Activated T-cell treated with anti-CD3 and anti-CD28 coated beads, Interleukin-2, amount 50 U/mL, for 1 hour (primary cell): ENCODE results near the gene EDIL3.
"Not testable (repeated sequence)": the region's sequence is repeated elsewhere in the genome, so short reads cannot be mapped to it uniquely, and the experiment has no call there.

ENCODE experiments used
- DNase-seq: peaks from one replicate; pipeline ENCODE4 v3.0.0-alpha.2; 2020

EDIL3 gene

DNA sequence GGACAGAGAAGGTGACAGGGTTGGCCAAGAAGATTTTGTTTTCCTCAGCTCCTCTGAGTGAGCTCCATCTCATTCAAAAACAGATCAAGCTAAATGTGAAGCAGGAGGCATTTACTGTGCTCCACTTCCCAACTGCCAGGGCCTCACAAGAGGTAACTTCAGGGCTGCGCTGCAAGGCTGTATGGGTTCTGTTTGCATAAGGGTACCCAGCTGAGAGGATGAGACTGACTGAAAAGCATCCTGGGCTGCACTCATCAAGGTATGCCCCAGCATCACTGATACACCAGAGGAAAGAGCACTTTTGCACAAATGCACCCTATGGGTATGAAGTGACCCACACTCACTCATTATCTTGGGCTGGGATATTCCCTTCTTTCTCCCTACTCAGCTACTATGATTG, 347.8 kb downstream of the EDIL3 start:
- DNase-seq = no peak

DNA sequence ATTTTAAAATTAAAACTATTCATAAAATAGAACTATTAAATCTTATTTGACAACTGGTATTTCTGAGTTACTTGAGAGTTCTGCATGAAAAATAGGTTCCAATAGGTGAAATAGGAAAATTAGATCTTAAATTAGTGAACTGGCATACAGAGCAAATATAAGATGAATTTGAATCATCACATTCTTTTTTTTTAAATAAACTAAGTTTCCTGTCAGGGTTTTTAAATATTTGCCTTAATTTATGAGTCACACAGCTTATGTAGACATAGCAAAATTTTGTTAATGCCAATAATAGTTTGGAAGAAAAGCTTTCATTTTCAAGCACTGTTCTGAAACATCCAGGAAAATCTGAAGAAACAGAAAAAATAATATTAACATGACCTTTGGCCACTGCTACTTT, 352.4 kb downstream of the EDIL3 start:
- no peak for DNase-seq

DNA sequence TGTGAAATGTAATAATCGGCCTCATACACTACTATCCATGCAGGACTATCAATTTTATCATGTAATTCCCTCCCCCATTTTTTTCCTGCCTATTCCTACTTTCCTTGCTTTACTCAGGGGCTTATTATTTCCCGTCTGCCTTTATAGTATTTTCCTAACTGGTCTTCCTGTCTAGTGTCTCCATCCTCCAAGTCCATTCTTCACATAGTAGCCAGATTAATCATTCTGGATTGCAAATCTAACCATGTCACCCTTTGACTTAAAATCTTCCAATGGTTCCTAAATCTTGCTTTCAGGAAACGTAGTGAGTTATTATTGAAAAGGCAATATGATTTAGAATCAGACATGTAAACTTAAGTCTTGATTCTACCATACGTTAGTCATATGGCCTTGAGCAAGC, 356.6 kb downstream of the EDIL3 start:
- no peak for DNase-seq

DNA sequence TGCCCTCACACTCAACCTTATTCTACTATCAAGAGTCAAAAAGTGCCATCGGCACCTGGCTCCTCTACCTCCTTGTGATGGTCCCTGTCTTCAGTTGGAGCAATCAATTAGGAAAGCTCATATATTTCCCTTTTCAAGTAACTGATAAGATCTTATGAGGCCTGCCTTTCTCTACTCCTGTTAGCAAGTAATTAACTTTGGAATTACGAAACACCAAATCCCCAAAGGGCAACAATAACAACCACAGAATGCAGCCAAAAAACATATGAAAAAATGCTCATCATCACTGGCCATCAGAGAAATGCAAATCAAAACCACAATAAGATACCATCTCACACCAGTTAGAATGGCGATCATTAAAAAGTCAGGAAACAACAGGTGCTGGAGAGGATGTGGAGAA, 366.2 kb downstream of the EDIL3 start:
- DNase-seq = not testable (repeated sequence)

DNA sequence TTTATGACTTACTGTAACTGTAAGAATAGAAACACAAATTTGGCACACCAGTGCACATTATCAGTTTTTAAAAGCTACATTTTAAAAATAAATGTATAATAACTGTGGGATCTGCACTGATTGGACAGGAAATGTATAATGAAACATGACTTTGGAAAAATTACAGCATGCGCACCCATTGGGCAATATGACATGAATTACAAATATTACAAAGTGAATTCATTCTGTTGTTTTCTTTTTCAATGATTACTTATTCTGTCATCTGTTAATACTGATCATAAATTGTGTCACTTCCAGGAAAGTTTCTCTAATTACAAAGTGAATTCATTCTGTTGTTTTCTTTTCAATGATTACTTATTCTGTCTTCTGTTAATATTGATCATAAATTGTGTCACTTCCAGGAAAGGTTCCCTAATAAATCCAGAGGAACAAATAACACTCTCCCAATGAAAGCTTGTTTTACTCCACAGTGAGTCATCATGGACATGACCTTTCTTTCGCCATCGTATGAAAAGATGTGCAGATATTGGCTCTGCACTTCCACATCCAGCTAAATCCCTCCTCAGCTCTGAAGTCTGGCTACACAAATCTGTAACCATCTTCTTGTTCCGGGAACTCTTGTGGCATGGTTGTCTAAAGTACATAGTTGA, 367.0 kb downstream of the EDIL3 start:
- DNase-seq = no peak

DNA sequence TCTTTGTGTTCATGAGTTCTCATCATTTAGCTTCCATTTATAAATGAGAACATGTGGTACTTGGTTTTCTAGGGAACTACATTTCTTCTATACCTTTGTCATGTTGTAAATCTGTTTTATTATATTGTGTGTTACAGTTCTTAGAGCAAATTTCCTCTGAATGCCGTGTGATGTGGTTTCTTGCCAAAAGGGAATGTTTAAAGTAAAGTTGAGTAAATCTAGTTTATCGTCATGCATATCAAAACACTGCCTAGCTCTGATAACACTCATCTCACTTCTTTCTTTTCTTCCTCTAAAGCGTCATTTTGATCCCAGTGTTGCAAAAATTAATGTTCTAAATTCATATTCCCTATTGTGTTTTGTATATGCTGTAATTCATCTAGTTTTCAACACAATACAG, 368.6 kb downstream of the EDIL3 start:
- no peak for DNase-seq

DNA sequence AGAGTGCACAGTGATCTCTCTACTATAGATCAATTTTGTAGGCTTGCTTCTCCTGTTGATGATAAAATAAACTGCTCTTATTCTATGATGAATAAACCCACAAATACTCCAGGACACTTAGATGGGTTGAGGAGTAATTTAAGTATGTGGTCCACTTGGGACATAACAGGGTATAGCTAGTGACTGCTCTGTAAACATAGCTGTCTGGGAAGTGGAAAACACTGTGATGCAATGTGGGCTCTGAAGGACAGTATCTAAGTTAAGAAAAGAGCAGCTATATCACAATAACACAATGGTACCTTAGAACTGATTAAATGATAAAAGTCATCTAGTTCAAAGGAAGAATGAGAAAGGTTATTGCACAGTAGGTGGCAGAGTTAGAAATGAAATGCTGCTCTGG, 369.7 kb downstream of the EDIL3 start:
- DNase-seq = no peak

DNA sequence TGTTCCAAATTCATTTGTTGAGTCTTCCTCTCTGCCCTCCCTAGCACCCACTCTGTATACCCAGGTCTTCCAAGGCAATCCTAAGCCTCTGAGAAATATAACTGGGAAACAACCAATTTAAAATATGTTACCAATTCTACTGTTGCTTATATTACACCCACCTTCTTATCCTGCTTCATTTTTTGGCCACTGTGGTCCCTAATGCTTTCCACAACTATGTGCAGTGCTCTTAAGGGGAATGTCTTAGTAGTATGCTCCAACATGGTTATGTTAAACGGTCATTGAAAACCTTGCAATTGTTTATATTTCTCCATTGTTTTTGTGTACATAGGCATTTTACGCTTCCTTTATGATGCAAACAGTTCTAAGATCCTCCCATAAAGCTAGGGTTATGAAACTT, 390.9 kb downstream of the EDIL3 start:
- DNase-seq = no peak

DNA sequence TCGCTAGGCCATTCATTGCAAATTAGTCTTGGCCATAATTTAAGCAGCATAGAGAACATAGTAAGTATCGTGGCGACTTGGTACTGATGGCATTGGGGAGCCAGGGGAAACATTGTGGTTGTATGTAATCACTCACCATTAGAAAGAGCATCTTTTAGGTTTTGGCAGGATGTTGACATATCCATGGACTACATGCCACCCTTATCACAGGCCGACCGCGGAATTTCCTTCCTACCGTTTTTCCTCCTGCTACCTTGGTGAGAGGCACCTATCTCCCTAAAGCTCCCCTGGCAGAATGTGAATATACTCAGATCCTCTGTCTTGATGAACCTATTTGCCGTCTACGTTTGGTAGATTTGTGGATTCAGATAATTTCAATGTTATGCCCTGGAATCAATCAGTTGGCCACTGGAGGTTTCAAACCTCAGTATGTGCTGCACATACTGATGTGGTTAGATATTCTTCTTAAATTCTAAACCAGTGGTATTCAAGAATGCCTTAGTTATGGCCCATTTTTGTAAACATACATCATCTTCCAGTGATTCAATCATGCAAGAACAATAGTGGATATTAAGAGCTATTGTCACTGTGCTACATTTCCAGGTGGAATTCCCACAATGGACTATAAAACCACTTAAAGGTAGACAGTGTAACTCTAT, 393.0 kb downstream of the EDIL3 start:
- DNase-seq = no peak

DNA sequence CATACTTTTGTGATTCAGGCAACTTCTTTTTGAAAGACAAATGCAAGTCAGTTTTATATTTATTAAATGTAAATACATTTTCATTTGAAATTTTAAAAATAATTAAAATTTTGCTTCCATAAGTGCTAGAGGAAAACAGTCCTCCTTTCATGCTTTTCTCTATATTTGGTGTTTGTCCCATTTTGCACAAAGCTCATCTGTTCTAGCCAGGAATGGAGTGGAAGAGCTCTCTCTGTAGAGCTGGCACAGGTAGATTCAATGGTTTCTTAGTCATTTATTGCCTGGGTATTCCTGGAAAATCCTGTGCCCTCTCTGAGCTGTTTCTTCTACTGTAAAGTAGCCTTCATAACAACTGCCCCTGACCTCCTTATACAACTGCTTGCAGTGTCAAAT, 396.4 kb downstream of the EDIL3 start:
- no peak for DNase-seq

DNA sequence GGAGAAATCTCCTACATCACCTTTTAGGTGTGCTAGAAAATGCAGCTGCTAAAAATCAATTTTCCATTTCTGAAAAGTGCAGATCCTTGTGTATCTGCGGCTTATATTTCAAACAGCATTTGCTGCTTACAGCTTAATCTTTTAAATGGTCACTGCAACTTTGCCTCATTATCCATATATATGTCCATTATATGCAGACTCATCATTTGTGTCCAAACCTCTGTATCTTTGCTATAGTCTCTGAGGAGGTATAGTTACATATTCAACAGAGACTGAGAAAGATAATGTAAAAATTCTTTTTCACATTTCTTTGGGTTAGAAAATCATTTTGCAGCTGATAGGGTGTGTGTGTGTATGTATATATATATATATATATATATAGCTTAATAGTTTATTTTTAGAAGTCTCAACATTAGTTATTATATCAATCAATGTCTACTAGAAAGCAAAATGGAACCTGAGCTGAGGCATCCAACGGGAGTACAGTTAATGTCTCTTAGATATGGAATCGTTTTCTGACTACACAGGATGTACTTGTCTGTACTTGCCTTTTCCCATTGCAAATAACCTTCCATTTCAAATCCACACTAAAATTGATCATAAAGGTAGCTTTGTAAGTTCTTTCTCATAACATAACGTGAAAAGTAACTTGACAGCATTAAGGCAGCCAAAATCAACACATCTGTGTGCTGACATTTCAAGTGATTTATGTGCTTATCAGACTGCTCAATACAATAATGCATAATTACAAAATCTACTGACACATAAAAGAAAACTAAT, 397.0 kb downstream of the EDIL3 start:
- DNase-seq = no peak

DNA sequence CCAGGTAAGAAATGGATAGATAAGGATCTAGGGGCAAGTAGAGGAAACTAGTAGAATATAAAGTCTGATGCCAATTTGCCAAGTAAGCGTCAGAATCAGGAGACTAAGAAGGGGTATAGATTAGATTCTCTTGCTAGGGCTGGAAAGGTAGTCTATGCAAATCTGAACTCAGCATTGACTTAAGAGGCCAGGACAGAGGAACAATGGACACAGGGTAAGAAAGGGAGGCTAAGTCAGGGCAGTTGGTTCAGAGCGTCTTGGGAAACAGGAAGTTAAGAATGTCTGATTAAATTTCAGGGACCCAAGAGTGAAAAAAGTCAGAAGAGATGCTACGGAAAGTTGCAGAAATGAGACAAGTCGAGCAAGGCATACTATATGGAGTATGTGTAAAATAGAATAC, 400.8 kb downstream of the EDIL3 start:
- no peak for DNase-seq

DNA sequence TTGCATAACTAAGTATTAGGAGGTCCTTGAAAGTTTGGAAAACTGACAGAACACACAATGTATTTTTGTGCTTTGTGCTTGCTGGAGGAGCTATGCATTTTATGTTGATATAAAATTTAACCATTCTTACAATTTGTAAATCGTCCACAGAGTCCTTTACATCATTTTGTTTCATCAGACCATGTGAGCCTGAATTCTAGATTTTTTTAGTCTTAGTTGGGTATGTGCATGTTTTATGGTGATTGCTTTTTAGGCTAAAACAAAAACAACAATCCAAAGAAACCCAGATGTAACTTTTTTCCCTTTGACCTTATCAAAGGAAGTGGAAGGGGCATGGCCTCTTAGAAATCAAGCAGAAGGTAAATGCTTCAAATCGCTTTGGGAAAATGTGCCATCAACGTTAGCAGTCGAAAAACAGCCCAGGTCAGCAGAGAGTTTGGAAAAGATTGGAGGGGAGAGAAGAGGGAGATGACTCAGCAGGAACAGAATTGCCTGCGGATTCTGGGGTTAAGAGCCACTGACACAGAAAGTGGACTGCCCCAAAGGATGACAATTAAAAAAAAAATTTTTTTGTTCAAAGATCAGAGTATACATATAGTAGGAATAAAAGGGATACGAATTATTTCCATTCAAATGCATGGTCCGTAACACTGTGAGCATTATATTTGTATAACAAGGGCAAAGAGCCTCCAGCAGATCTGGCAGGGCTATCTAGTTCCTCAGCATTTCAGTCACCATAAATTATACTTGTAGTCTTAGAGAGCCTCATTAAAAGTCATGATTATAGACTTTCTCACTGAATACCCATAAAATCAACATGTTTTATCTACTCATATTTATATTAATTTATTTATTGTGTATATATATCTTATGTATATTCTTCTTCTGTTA, 410.5 kb downstream of the EDIL3 start:
- DNase-seq = no peak

DNA sequence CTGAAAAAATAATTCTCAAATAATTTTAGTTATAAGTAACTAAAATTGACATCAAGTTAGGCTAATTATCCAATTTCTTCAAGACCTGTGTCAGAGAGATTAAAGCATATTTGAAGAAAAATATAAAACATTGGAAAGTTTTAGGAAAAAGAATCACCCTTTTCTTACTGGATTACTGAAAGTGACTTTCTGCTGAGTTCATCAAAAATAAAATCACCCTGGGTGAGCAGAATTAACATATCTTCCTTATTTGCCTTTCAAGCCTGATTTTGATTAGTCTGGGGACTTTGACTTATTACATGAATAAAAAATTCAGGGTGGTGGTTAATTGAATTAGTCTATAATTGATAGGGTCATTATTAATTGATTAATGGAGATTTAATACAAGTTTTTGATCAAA, 411.8 kb downstream of the EDIL3 start:
- DNase-seq = no peak

DNA sequence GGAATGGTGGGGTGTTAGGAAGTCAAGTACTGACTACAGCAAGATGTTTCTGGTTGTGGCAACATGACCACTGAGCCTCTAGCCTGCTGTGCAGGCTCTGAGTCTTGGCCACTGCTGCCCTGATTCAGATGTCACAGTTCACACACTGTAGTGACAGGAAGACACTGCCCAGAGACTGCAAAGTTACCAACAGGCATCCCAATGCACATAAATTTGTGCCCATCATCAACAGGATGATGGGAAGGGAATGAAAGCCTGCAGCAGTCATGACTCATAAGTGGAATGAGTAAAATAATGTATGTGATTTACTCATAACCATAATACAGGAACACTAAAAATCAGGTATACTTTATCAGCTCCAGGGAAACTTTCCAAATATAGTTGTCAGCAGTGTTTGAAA, 412.4 kb downstream of the EDIL3 start:
- no peak for DNase-seq

DNA sequence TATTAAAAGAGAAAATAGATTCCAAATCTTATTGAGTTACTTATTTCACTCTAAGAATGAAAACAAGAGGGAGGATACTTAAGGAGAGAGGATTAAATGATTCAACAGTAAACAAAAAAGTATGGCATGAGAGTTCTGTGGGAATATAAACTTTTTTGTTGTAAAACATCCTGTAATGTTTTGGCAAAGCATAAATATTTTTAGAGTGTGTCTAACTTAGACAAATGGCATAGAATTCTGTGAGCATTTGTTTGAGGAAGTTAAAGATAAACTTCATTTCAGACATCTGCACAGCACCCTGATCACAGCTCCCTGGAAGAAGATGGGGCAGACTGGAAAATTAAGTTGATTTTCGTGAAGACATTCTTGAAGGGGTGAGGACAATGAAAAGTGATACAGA, 417.3 kb downstream of the EDIL3 start:
- no peak for DNase-seq

DNA sequence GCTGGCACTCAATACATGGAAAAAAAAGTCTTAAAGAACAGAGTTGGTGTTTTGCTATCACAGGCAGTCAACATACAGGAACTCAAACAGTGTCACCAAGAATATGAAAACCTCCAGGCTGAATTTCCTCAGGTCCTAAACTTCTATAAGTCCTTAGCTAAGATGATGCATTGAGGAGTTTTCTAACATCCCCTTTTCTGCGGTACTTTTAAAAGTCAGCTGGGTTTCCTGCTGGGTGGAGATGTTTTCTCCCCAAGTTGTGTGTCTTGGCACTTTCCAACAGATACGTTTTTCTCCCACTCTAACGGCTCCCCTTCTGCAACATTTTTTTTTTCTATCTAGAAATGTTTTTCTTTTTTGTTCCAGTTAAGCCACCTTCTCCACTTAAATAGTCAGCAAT, 419.2 kb downstream of the EDIL3 start:
- no peak for DNase-seq

DNA sequence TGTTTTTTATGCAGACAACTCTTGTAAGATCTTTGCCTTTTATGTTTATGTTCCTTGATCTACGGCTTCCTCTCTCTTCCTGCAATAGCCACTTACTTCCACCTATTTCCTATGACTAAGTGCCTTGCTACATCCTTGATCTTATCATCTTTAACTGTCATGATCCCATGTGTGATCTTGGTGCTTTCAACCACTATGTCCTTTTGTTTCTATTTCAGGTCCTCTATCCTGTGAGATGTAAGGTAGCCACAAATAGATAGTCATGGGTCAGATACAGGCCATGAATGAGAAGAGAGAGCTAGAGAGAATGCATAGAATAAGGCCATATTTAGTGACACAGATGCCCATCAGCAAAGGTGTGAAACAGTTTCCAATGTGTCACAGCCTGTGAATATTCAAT, 420.4 kb downstream of the EDIL3 start:
- no peak for DNase-seq

DNA sequence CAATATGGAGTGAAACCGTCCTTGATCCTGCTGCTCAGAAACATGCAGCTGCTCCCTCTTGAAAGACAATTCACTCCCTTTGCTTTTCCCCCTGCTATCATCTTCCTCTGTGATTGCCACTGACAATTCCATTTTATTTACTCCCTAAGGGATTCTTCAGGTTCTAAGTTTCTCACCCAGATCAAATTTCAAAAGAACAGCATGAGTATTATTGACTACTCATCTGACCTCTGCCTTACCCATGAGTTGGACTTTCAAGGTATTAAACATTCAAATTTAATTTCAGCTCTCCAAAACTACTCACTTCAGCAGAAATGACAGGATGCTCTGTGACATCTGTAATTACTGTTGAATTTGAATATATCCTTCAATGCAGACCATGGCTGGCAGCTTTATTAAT, 427.5 kb downstream of the EDIL3 start:
- DNase-seq = no peak

DNA sequence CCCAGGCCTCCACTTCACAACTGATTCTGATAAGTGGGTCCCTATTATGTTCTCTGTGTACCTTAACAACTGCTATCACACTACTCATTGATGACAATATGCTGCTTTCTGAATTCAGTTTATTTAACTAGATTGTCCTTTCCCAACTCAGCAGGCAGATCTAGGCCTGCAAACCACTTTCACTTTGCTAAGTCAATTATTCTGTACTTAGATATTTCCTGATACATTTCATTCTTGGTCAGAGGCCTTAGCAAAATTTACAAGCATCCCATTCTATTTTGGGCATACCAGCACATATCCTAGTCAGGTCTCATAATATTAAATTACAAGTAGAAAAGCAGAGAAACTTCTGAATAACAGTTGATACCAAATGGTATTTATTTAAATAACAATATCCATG, 428.3 kb downstream of the EDIL3 start:
- DNase-seq = no peak

DNA sequence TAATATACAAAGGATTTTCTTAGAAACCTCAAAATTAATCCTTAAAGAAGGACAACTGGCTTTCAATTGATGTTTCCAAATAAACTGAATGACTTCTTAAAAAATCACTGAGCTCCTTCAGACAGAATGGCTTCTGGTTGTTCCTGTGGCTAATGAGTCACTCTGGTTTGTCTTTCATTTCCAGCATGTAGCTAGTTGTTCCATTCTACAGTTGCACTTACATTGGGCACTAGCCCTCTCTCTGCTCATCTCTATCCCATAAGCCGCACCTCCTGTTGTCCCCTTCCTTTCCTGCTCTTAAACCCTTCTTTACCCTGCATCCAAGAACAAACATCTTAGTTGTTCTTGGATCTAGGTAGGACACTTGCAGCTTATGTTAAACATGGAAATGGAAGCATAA, 428.8 kb downstream of the EDIL3 start:
- no peak for DNase-seq

DNA sequence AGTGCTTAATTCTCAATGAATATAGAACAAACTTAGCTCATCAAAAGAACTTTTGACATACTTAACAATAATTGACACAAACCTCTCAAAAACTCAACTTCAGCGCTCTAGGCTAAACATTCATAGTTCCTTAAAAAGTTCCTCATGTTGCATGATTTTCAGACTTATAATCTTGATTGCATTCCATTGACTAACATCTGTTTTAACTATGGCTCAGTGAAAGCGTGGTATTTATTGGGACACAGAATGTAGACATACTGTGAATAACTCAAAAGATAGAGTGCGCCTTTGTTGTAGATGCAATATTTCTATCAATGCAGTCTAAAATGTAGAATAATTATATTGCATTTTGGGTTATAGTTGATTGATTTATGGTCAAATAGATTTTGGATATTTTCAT, 436.9 kb downstream of the EDIL3 start:
- DNase-seq = no peak

DNA sequence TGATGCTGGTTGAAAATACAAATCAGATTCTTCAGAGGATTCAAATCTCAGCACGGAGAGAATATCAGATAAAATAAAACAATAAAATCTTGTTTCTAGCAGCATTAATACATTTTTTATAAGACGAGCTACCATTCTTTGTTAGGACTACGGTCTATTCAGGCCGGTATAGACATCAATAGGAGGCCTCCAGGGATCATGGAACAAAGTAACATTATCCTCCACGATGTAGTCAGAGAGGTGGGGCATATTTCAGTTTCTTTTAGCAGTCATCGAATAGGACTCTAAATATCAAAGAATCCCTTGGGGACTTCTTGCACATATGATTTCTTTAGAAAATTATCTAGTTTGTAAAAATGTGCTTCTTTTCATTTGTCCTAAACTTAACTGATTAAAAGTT, 438.2 kb downstream of the EDIL3 start:
- DNase-seq = no peak
